ENCODE data around the gene GP1BA. TPM values are rescaled to one million over a fixed set of nuclear protein-coding genes. Genes with fewer than 3 reads are reported as not detected.
A peak's percentile ranks its signal among the peaks of the same experiment; 100 is the strongest.

GP1BA gene
- total and polyA plus RNA-seq, 10 donors = 1.8 to 6.1 (median 2.8) TPM

GRCh38 chr17:4958102-4958501 is 26.0 kb downstream of the GP1BA start:
- H3K27ac ChIP-seq = no peak overlapping the region
- 76 to 90% (median 81%) methylated on average over 3 of the region's 3 CpGs for WGBS, 5 donors
- intact Hi-C loops (cut with DNase I; ENCODE audit: low total_unique reads) = no loop called here

GRCh38 chr17:4959261-4959965 is 27.3 kb downstream of the GP1BA start:
- WGBS, 5 donors = 89 to 95% (median 92%) methylated on average over 17 to 18 of the region's 18 CpGs
- TF ChIP-seq, protein P1, sequence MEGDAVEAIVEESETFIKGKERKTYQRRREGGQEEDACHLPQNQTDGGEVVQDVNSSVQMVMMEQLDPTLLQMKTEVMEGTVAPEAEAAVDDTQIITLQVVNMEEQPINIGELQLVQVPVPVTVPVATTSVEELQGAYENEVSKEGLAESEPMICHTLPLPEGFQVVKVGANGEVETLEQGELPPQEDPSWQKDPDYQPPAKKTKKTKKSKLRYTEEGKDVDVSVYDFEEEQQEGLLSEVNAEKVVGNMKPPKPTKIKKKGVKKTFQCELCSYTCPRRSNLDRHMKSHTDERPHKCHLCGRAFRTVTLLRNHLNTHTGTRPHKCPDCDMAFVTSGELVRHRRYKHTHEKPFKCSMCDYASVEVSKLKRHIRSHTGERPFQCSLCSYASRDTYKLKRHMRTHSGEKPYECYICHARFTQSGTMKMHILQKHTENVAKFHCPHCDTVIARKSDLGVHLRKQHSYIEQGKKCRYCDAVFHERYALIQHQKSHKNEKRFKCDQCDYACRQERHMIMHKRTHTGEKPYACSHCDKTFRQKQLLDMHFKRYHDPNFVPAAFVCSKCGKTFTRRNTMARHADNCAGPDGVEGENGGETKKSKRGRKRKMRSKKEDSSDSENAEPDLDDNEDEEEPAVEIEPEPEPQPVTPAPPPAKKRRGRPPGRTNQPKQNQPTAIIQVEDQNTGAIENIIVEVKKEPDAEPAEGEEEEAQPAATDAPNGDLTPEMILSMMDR (IDR thresholded peaks at IDR 0.05 in 8 of 11, conservative IDR thresholded peaks at IDR 0.05 in 3 of 11) = no peak
- TF ChIP-seq POLR2AphosphoS5 (IDR thresholded peaks at IDR 0.05) = peak in 1 of 3 donors; percentile 23
- no peak overlapping the region for H3K4me3 ChIP-seq
- H3K36me3 ChIP-seq = peaks cover 6 to 59% (median 24%) of the 10 kb centered on the region in 6 donors
- no peaks in the 10 kb centered on the region for H3K9me3 ChIP-seq
- H3K27ac ChIP-seq = no peak overlapping the region
- DNase-seq = no peak
- intact Hi-C loops (cut with DNase I; ENCODE audit: low total_unique reads) = no loop called here
- peaks cover 0 to 6% (median 0%) of the 10 kb centered on the region in 6 donors for H3K4me1 ChIP-seq
- H3K27me3 ChIP-seq (replicated peaks in 1 of 7) = no peaks in the 10 kb centered on the region

More at GRCh38 chr17:4958102-4958501, 26.0 kb downstream of the GP1BA start:
- H3K4me3 ChIP-seq = no peak overlapping the region
- no peaks in the 10 kb centered on the region for H3K27me3 ChIP-seq (replicated peaks in 1 of 7)
- peaks cover 6 to 57% (median 24%) of the 10 kb centered on the region in 6 donors for H3K36me3 ChIP-seq
- peaks cover 0 to 4% (median 0%) of the 10 kb centered on the region in 6 donors for H3K4me1 ChIP-seq
- no peak for TF ChIP-seq POLR2A (IDR thresholded peaks at IDR 0.05)
- TF ChIP-seq, protein P1 (IDR thresholded peaks at IDR 0.05 in 8 of 11, conservative IDR thresholded peaks at IDR 0.05 in 3 of 11) = no peak
- no peak for TF ChIP-seq POLR2AphosphoS5 (IDR thresholded peaks at IDR 0.05)
- H3K9me3 ChIP-seq = no peaks in the 10 kb centered on the region
- DNase-seq = no peak

GRCh38 chr17:4960279-4960922 is 28.3 kb downstream of the GP1BA start:
- Histone ChIP-seq H3K27me3 (replicated peaks in 1 of 7) (no peaks in the 10 kb centered on the region), H3K9me3 (no peaks in the 10 kb centered on the region), H3K27ac (no peak overlapping the region), H3K4me3 (no peak overlapping the region), H3K4me1 (peaks cover 0 to 16% (median 3%) of the 10 kb centered on the region in 6 donors), H3K36me3 (peaks cover 6 to 69% (median 25%) of the 10 kb centered on the region in 6 donors)
- TF ChIP-seq POLR2AphosphoS5 (IDR thresholded peaks at IDR 0.05) (no peak), POLR2A (IDR thresholded peaks at IDR 0.05) (no peak)
- TF ChIP-seq, protein P1 (IDR thresholded peaks at IDR 0.05 in 8 of 11, conservative IDR thresholded peaks at IDR 0.05 in 3 of 11) = no peak
- DNase-seq = no peak
- intact Hi-C loops (cut with DNase I; ENCODE audit: low total_unique reads) = no loop called here
- WGBS, 5 donors = 80 to 88% (median 85%) methylated on average over 9 of the region's 9 CpGs

Measured in spleen (tissue), 11 donors.